Activated CD4-positive, alpha-beta T cell treated with anti-CD3 and anti-CD28 coated beads, Interleukin-2, amount 50 U/mL, for 16 hours (primary cell): ENCODE results near the gene MORN1.

ENCODE experiments used
- DNase-seq: peaks from one replicate; pipeline ENCODE4 v3.0.0-alpha.2; 2020

MORN1 gene

GRCh38 chr1:2316451-2316961 is 74.8 kb downstream of the MORN1 start:
- no peak for DNase-seq

GRCh38 chr1:2315674-2316450 is 75.5 kb downstream of the MORN1 start:
- DNase-seq: no peak

- peak; percentile 30 for DNase-seq
Measured at GRCh38 chr1:2314803-2315673, 76.3 kb downstream of the MORN1 start.

- DNase-seq: no peak
Measured at GRCh38 chr1:2314273-2314802, 77.0 kb downstream of the MORN1 start.

GRCh38 chr1:2313651-2314261 is 77.6 kb downstream of the MORN1 start:
- DNase-seq: no peak

- DNase-seq: no peak
Measured at GRCh38 chr1:2312515-2313301, 78.6 kb downstream of the MORN1 start.

GRCh38 chr1:2312160-2312514 is 79.2 kb downstream of the MORN1 start:
- DNase-seq: no peak

- peak; percentile 41 for DNase-seq
Measured at GRCh38 chr1:2311184-2312032, 79.9 kb downstream of the MORN1 start.

- no peak for DNase-seq
Measured at GRCh38 chr1:2310332-2311183, 80.8 kb downstream of the MORN1 start.

GRCh38 chr1:2308844-2309243 is 82.5 kb downstream of the MORN1 start:
- DNase-seq: no peak

- DNase-seq: no peak
Measured at GRCh38 chr1:2307972-2308371, 83.4 kb downstream of the MORN1 start.

- DNase-seq: no peak
Measured at GRCh38 chr1:2307064-2307605, 84.2 kb downstream of the MORN1 start.

GRCh38 chr1:2306151-2306978 is 85.0 kb downstream of the MORN1 start:
- no peak for DNase-seq

GRCh38 chr1:2304921-2305681 is 86.3 kb downstream of the MORN1 start:
- DNase-seq: no peak

GRCh38 chr1:2304282-2304681 is 87.1 kb downstream of the MORN1 start:
- DNase-seq: no peak

GRCh38 chr1:2303781-2304180 is 87.6 kb downstream of the MORN1 start:
- DNase-seq: no peak

GRCh38 chr1:2303016-2303775 is 88.2 kb downstream of the MORN1 start:
- no peak for DNase-seq
